SU-DHL-6 (cell line): ENCODE measurements around the gene CCDC18.

ENCODE experiments used
- EZH2phosphoT487 ChIP-seq: fragments of 200-600 bp; sonication (generic), shearing (Covaris generic); conservative IDR thresholded peaks from 2 replicates; pipeline ENCODE4 v1.6.1; 2018; ENCODE audit warnings: mild to moderate bottlenecking, antibody characterized with exemption, low read length, moderate library complexity, mixed read lengths
- TF ChIP-seq, protein P1 (sequence below): fragments of 200-600 bp; sonication (generic); IDR thresholded peaks from one replicate; pipeline ENCODE4 v1.5.1; 2017; ENCODE audit warnings: antibody characterized with exemption, mild to moderate bottlenecking, low read length, moderate library complexity; ENCODE audit not compliant: insufficient read depth, poor library complexity, severe bottlenecking

GRCh38 chr1:93304716-93305138 is 124.2 kb downstream of the CCDC18 start:
- TF ChIP-seq, protein P1, sequence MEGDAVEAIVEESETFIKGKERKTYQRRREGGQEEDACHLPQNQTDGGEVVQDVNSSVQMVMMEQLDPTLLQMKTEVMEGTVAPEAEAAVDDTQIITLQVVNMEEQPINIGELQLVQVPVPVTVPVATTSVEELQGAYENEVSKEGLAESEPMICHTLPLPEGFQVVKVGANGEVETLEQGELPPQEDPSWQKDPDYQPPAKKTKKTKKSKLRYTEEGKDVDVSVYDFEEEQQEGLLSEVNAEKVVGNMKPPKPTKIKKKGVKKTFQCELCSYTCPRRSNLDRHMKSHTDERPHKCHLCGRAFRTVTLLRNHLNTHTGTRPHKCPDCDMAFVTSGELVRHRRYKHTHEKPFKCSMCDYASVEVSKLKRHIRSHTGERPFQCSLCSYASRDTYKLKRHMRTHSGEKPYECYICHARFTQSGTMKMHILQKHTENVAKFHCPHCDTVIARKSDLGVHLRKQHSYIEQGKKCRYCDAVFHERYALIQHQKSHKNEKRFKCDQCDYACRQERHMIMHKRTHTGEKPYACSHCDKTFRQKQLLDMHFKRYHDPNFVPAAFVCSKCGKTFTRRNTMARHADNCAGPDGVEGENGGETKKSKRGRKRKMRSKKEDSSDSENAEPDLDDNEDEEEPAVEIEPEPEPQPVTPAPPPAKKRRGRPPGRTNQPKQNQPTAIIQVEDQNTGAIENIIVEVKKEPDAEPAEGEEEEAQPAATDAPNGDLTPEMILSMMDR, result peak; percentile 77
- no peak for TF ChIP-seq EZH2phosphoT487
